ENCODE data around the gene FAM124A. TPM values are rescaled to one million over a fixed set of nuclear protein-coding genes. Genes with fewer than 3 reads are reported as not detected.

FAM124A gene
- 1.9 to 2.9 TPM (median 2.1 TPM) in 5 replicates for total RNA-seq (2022; extraction: Qiagen RNA extraction; ENCODE audit: low read depth)

GRCh38 chr13:51222037-51222685 lies at the start of gene FAM124A:
Gene FAM124A (plus strand): TSS chr13:51222398. CDS start chr13:51222502, 104 bp downstream.

Other genes starting within 250 kb of the FAM124A start
- not detected in 5 replicates for gene C13orf42, start 111.1 kb upstream of the FAM124A start, total RNA-seq (2022; extraction: Qiagen RNA extraction; ENCODE audit: low read depth)
- gene SERPINE3, start 117.3 kb downstream of the FAM124A start, total RNA-seq (2022; extraction: Qiagen RNA extraction; ENCODE audit: low read depth), result 0.09 TPM in 1 of 5 replicates, not detected in the others
- gene INTS6, start 230.6 kb downstream of the FAM124A start, total RNA-seq (2022; extraction: Qiagen RNA extraction; ENCODE audit: low read depth), result 7.7 to 12.1 TPM (median 11.2 TPM) in 5 replicates

Data from A549 treated with DMSO at 1 μM for 4 hours (cell line).